Smooth muscle cell (in vitro differentiated cells): ENCODE results near the gene NIPSNAP3A. TPM values are rescaled to one million over a fixed set of nuclear protein-coding genes. Genes with fewer than 3 reads are reported as not detected.

Experiments
- DNase-seq: peaks from one replicate; lab custom pipeline; 2025; ENCODE audit not compliant: unreplicated experiment; lab: John Stamatoyannopoulos, UW
- H2AFZ ChIP-seq: fragments of 200-600 bp; sonication (generic); 2 replicates; pipeline ENCODE4 v1.6.0; 2016; ENCODE audit warnings: antibody characterized with exemption, low read depth, mild to moderate bottlenecking
- H3F3A ChIP-seq: fragments of 200-600 bp; sonication (generic); 2 replicates; pipeline ENCODE4 v1.6.0; 2017; ENCODE audit warnings: antibody characterized with exemption, low read depth
- H3K27ac ChIP-seq: fragments of 200-600 bp; sonication (generic); 2 replicates; pipeline ENCODE4 v1.5.1; 2016; ENCODE audit warnings: low read depth, mild to moderate bottlenecking
- H3K27me3 ChIP-seq: fragments of 200-600 bp; sonication (generic); 2 replicates; pipeline ENCODE4 v1.6.1; 2016; ENCODE audit warnings: low read depth, mild to moderate bottlenecking
- H3K36me3 ChIP-seq: fragments of 200-600 bp; sonication (generic); 2 replicates; pipeline ENCODE4 v1.5.1; 2016; ENCODE audit warnings: low read depth
- H3K4me1 ChIP-seq: fragments of 200-600 bp; sonication (generic); 2 replicates; pipeline ENCODE4 v1.5.1; 2016; ENCODE audit warnings: low read depth
- H3K4me2 ChIP-seq: fragments of 200-600 bp; sonication (generic); 2 replicates; pipeline ENCODE4 v1.6.0; 2016; ENCODE audit warnings: mild to moderate bottlenecking
- H3K4me3 ChIP-seq: fragments of 200-600 bp; sonication (generic); 2 replicates; pipeline ENCODE4 v1.5.1; 2016; ENCODE audit warnings: mild to moderate bottlenecking
- H3K79me2 ChIP-seq: fragments of 200-600 bp; sonication (generic); 2 replicates; pipeline ENCODE4 v1.6.0; 2016; ENCODE audit warnings: low read depth, mild to moderate bottlenecking
- H3K9ac ChIP-seq: fragments of 200-600 bp; sonication (generic); 2 replicates; pipeline ENCODE4 v1.6.0; 2016; ENCODE audit warnings: low read depth
- H3K9me3 ChIP-seq: fragments of 200-600 bp; sonication (generic); replicated peaks from 2 replicates; pipeline ENCODE4 v1.5.1; 2016; ENCODE audit warnings: low read depth
- H4K20me1 ChIP-seq: fragments of 200-600 bp; sonication (generic); 2 replicates; pipeline ENCODE4 v1.6.0; 2016; ENCODE audit warnings: low read depth
- WGBS: methylation state at CpG from one replicate; pipeline ENCODE4 v1.1.7; 2016; ENCODE audit warnings: low lambda C conversion rate; 5-methylcytosine and 5-hydroxymethylcytosine counted together
- polyA plus RNA-seq: library from polyadenylated mRNA; unstranded; fragments of >200 nt; fragmentation: Nextera tagmentation; extraction: Ambion mirVana; gene quantifications from 2 replicates; pipeline ENCODE4 v1.2.1, GENCODE V29; 2016
- total RNA-seq: library from RNA; depleted of rRNA; stranded (reverse); fragments of >200 nt; gene quantifications from 2 replicates; pipeline ENCODE4 v1.2.3, GENCODE V29; 2014
- TF ChIP-seq, protein P1 (sequence below): fragments of 200-600 bp; sonication (generic); IDR thresholded peaks from 2 replicates; pipeline ENCODE4 v1.5.1; 2017; ENCODE audit warnings: borderline replicate concordance, mild to moderate bottlenecking, antibody characterized with exemption; ENCODE audit not compliant: insufficient read depth, poor library complexity, severe bottlenecking

Gene NIPSNAP3A
- total and polyA plus RNA-seq, 2 experiments from 2014 or later = 24.3 to 31.4 TPM

DNA sequence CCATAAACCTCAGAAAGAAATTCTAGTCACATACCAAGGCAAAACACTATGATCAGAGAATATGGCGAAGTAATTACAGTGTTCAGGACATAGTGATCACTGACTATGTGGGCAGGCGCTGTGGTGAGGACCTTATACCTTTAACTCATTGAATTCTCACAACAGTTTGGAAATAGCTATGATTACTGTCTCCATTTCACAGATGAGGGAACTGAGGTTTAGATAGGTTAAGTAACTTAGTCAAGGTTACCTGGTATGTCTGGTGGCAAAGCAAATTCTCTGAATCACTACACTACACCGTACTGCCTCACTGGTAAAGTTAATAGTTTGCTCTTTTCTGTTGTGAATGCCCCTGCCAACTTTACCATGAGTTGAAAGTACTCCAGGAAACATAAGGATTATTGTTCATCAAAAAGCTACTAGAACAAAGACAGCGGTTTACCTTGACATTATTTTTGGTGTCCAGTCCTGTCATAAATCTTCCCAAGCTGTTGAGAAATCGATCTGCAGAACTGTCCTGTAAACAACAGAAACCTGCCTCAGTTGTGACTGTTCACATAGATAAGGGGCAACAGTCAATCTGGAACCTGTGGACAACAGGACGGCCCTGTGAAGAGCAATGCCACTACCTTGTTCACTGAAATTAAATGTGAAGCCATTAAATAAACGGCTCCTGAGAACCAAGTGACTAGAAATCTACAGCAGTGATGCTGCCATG is 52.7 kb downstream of the NIPSNAP3A start:
- Histone ChIP-seq H3K79me2 (no peaks in the 10 kb centered on the region), H3K27me3 (no peaks in the 10 kb centered on the region), H3K9ac (no peak overlapping the region), H3K27ac (no peak overlapping the region), H3K4me1 (no peaks in the 10 kb centered on the region), H3K9me3 (no peaks in the 10 kb centered on the region), H2AFZ (no peak overlapping the region), H3F3A (no peaks in the 10 kb centered on the region), H3K36me3 (peaks cover 15% of the 10 kb centered on the region), H3K4me2 (no peak overlapping the region), H3K4me3 (no peak overlapping the region), H4K20me1 (no peaks in the 10 kb centered on the region)
- TF ChIP-seq, protein P1, sequence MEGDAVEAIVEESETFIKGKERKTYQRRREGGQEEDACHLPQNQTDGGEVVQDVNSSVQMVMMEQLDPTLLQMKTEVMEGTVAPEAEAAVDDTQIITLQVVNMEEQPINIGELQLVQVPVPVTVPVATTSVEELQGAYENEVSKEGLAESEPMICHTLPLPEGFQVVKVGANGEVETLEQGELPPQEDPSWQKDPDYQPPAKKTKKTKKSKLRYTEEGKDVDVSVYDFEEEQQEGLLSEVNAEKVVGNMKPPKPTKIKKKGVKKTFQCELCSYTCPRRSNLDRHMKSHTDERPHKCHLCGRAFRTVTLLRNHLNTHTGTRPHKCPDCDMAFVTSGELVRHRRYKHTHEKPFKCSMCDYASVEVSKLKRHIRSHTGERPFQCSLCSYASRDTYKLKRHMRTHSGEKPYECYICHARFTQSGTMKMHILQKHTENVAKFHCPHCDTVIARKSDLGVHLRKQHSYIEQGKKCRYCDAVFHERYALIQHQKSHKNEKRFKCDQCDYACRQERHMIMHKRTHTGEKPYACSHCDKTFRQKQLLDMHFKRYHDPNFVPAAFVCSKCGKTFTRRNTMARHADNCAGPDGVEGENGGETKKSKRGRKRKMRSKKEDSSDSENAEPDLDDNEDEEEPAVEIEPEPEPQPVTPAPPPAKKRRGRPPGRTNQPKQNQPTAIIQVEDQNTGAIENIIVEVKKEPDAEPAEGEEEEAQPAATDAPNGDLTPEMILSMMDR = no peak
- WGBS = 96% methylated on average over 7 of the region's 7 CpGs
- DNase-seq = no peak

DNA sequence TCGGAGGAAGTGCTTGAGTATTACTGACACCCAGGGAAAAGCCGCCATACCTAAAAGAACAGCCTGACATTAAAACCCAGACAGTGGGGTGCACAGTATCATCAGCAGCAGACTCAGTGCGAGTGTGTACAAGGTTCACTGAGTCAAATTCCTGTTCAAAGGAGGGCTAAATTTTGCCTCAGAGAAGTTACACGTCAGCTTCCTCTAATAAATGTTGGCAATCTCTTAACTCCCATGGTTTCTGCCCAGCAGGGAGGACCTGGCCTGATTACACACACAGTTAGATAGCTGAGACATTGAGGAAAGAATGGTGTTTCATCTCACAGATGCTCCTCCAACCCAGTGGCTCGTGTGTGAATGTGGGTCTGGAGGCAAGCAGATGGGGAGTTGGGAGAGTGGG is 54.6 kb downstream of the NIPSNAP3A start:
- no peak for DNase-seq
- no peaks in the 10 kb centered on the region for H4K20me1 ChIP-seq
- H2AFZ ChIP-seq = no peak overlapping the region
- no peak overlapping the region for H3K27ac ChIP-seq
- peaks cover 15% of the 10 kb centered on the region for H3K36me3 ChIP-seq
- TF ChIP-seq, protein P1 = no peak
- no peaks in the 10 kb centered on the region for H3K79me2 ChIP-seq
- no peak overlapping the region for H3K4me3 ChIP-seq
- H3F3A ChIP-seq = no peaks in the 10 kb centered on the region
- no peaks in the 10 kb centered on the region for H3K9me3 ChIP-seq
- 98% methylated on average over 5 of the region's 5 CpGs for WGBS
- no peaks in the 10 kb centered on the region for H3K27me3 ChIP-seq
- H3K4me1 ChIP-seq = no peaks in the 10 kb centered on the region
- no peak overlapping the region for H3K4me2 ChIP-seq
- H3K9ac ChIP-seq = no peak overlapping the region

DNA sequence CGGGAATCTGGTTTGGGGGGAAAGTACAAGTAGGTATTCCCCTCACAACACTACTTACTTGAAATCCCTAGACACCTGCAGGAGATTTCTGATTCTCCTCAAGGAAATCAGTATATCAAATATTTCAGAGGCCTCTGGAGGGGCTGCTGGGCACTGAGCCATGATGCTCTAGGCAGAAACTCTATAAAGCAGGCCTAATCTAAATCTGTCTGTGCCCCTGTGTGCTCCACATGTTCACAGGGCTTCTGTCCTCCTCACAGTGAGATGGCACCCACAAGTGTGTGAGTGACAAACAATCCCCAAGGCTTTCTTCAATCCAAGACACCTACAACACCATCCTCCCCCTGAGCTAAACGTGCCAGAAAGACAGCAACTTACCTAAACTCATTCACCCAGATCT is 55.4 kb downstream of the NIPSNAP3A start:
- Histone ChIP-seq H3F3A (no peaks in the 10 kb centered on the region), H3K4me3 (no peak overlapping the region), H3K79me2 (no peaks in the 10 kb centered on the region), H3K4me2 (no peak overlapping the region), H3K4me1 (no peaks in the 10 kb centered on the region), H3K9ac (no peak overlapping the region), H3K36me3 (peaks cover 10% of the 10 kb centered on the region), H3K9me3 (no peaks in the 10 kb centered on the region), H3K27ac (no peak overlapping the region), H3K27me3 (no peaks in the 10 kb centered on the region), H4K20me1 (no peaks in the 10 kb centered on the region), H2AFZ (no peak overlapping the region)
- WGBS = 94% methylated on average over 2 of the region's 2 CpGs
- DNase-seq = no peak
- TF ChIP-seq, protein P1 = no peak

DNA sequence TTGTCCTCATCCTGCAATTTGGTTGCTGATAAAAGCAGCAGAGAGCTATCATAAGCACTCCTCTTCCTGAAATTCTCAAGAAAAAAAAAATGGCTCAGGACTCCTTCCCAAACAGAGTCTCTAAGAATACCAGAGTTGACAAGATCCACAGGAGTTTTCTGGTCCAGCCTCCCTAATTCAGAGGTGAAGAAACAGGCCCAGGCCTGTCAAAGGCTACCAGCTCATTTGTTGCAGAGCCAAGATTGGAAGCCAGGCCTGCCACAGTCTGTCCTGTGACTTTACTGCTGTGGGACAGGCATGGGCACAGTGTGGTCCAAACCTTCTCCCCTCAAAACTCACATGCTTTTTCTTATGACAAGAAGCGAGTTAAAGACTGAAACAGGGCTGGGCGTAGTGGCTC is 58.0 kb downstream of the NIPSNAP3A start:
- TF ChIP-seq, protein P1 = no peak
- Histone ChIP-seq H3K4me3 (no peak overlapping the region), H4K20me1 (no peaks in the 10 kb centered on the region), H3K27me3 (no peaks in the 10 kb centered on the region), H3K4me1 (no peaks in the 10 kb centered on the region), H2AFZ (no peak overlapping the region), H3K9ac (no peak overlapping the region), H3K9me3 (no peaks in the 10 kb centered on the region), H3K27ac (no peak overlapping the region), H3F3A (no peaks in the 10 kb centered on the region), H3K4me2 (no peak overlapping the region), H3K36me3 (peaks cover 9% of the 10 kb centered on the region), H3K79me2 (no peaks in the 10 kb centered on the region)
- WGBS = 96% methylated on average over 2 of the region's 2 CpGs
- no peak for DNase-seq
